HEK293 (cell line): Measurements from ENCODE around the gene RPL14.

Experiments used
- CTCF ChIA-PET: fragments of 350-600 bp; formaldehyde crosslinking; extraction: SDS; loops from one replicate; lab custom pipeline; 2021; ENCODE audit warnings: antibody characterized with exemption; lab: Yijun Ruan, JAX
- POLR2A ChIA-PET: fragments of 300-600 bp; formaldehyde crosslinking; extraction: SDS; loops from one replicate; lab custom pipeline; 2020; ENCODE audit warnings: antibody characterized with exemption, inconsistent platforms; lab: Yijun Ruan, JAX
- H3K27ac ChIP-seq: fragments of 200-500 bp; sonication (Bioruptor generic); 2 replicates; pipeline ENCODE4 v1.5.1; 2014; ENCODE audit warnings: low read depth, low read length, control low read depth, inconsistent platforms; ENCODE audit errors: extremely low read depth
- H3K36me3 ChIP-seq, 2 experiments: fragments of 200-500 bp in 1 of 2; sonication (Bioruptor generic) in 1 of 2; 1 replicate in 1 of 2; 2 replicates in 1 of 2; pipeline ENCODE4 v1.5.1; 2014 to 2017; ENCODE audit warnings: inconsistent platforms in 2 of 2, low read length in 2 of 2; ENCODE audit not compliant: control insufficient read depth in 2 of 2, insufficient read depth in 1 of 2
- H3K4me1 ChIP-seq: fragments of 200-500 bp; sonication (Bioruptor generic); 2 replicates; pipeline ENCODE4 v1.5.1; 2014; ENCODE audit warnings: mild to moderate bottlenecking, low read length, inconsistent platforms; ENCODE audit not compliant: control insufficient read depth, insufficient read depth
- H3K4me3 ChIP-seq: 2 replicates; pipeline ENCODE4 v1.5.1; 2011; ENCODE audit warnings: low read depth, mild to moderate bottlenecking, control low read depth, low read length, moderate library complexity
- H3K9me3 ChIP-seq: fragments of 200-500 bp; sonication (Bioruptor generic); 2 replicates; pipeline ENCODE4 v1.5.1; 2014; ENCODE audit warnings: low read depth, low read length, inconsistent platforms; ENCODE audit not compliant: control insufficient read depth, insufficient read depth
- ATF2 ChIP-seq: fragments of 450-650 bp; formaldehyde crosslinking; IDR thresholded peaks from 2 replicates; pipeline ENCODE4 v1.5.1; 2016; ENCODE audit warnings: missing biosample characterization, missing genetic modification characterization, low read depth
- HOXD13 ChIP-seq: sonication (generic); formaldehyde crosslinking; IDR thresholded peaks from 2 replicates; pipeline ENCODE4 v1.8.0; 2022; ENCODE audit warnings: missing genetic modification reagents, borderline replicate concordance
- PBX3 ChIP-seq: sonication (generic); formaldehyde crosslinking; IDR thresholded peaks from 2 replicates; pipeline ENCODE4 v1.8.1; 2022; ENCODE audit warnings: mild to moderate bottlenecking, moderate library complexity, missing genetic modification reagents
- TSHZ1 ChIP-seq: fragments of 450-650 bp; formaldehyde crosslinking; IDR thresholded peaks from 2 replicates; pipeline ENCODE4 v1.5.1; 2016; ENCODE audit warnings: missing biosample characterization, missing genetic modification characterization, borderline replicate concordance
- ZFP69B ChIP-seq: fragments of 450-650 bp; formaldehyde crosslinking; IDR thresholded peaks from 2 replicates; pipeline ENCODE4 v1.5.1; 2016; ENCODE audit warnings: missing biosample characterization, missing genetic modification characterization
- ZNF114 ChIP-seq: fragments of 450-650 bp; formaldehyde crosslinking; IDR thresholded peaks from 2 replicates; pipeline ENCODE4 v1.5.0; 2017; ENCODE audit warnings: missing biosample characterization, missing genetic modification characterization
- ZNF133 ChIP-seq: fragments of 450-650 bp; formaldehyde crosslinking; IDR thresholded peaks from 2 replicates; pipeline ENCODE4 v1.5.1; 2016; ENCODE audit warnings: missing biosample characterization, missing genetic modification characterization
- ZNF16 ChIP-seq: fragments of 450-650 bp; formaldehyde crosslinking; IDR thresholded peaks from 2 replicates; pipeline ENCODE4 v1.5.1; 2016; ENCODE audit warnings: low read depth, missing biosample characterization, missing genetic modification characterization
- ZNF18 ChIP-seq: fragments of 450-650 bp; formaldehyde crosslinking; IDR thresholded peaks from 2 replicates; pipeline ENCODE4 v1.5.1; 2016; ENCODE audit warnings: missing biosample characterization, missing genetic modification characterization
- ZNF184 ChIP-seq: fragments of 450-650 bp; IDR thresholded peaks from 2 replicates; pipeline ENCODE4 v1.5.1; 2018; ENCODE audit warnings: missing biosample characterization, mild to moderate bottlenecking, missing genetic modification characterization
- ZNF19 ChIP-seq: fragments of 450-650 bp; formaldehyde crosslinking; IDR thresholded peaks from 2 replicates; pipeline ENCODE4; 2016; ENCODE audit warnings: missing biosample characterization, missing genetic modification characterization, low read depth
- ZNF214 ChIP-seq: fragments of 450-650 bp; formaldehyde crosslinking; IDR thresholded peaks from 2 replicates; pipeline ENCODE4 v1.5.1; 2017; ENCODE audit warnings: missing biosample characterization, mild to moderate bottlenecking, missing genetic modification characterization, borderline replicate concordance
- ZNF266 ChIP-seq: fragments of 450-650 bp; formaldehyde crosslinking; IDR thresholded peaks from 2 replicates; pipeline ENCODE4 v1.5.1; 2016; ENCODE audit warnings: missing biosample characterization, missing genetic modification characterization, low read depth
- ZNF416 ChIP-seq: fragments of 450-650 bp; formaldehyde crosslinking; IDR thresholded peaks from 2 replicates; pipeline ENCODE4 v1.5.1; 2016; ENCODE audit warnings: missing biosample characterization, missing genetic modification characterization
- ZNF514 ChIP-seq: fragments of 450-650 bp; formaldehyde crosslinking; IDR thresholded peaks from 2 replicates; pipeline ENCODE4 v1.5.1; 2016; ENCODE audit warnings: missing biosample characterization, missing genetic modification characterization
- ZNF560 ChIP-seq: fragments of 450-650 bp; formaldehyde crosslinking; IDR thresholded peaks from 2 replicates; pipeline ENCODE4 v1.5.1; 2017; ENCODE audit warnings: missing biosample characterization, missing genetic modification characterization, borderline replicate concordance
- ZNF610 ChIP-seq: fragments of 450-650 bp; formaldehyde crosslinking; IDR thresholded peaks from 2 replicates; pipeline ENCODE4 v1.5.1; 2016; ENCODE audit warnings: missing biosample characterization, missing genetic modification characterization, borderline replicate concordance
- ZNF837 ChIP-seq: fragments of 450-650 bp; formaldehyde crosslinking; IDR thresholded peaks from 2 replicates; pipeline ENCODE4 v1.5.1; 2016; ENCODE audit warnings: missing biosample characterization, missing genetic modification characterization
- ZSCAN18 ChIP-seq: fragments of 450-650 bp; formaldehyde crosslinking; IDR thresholded peaks from 2 replicates; pipeline ENCODE4 v1.5.1; 2016; ENCODE audit warnings: missing biosample characterization, missing genetic modification characterization
- ZSCAN30 ChIP-seq: fragments of 450-650 bp; IDR thresholded peaks from 2 replicates; pipeline ENCODE4 v1.5.1; 2018; ENCODE audit warnings: missing biosample characterization, mild to moderate bottlenecking, missing genetic modification characterization, moderate library complexity
- TF ChIP-seq, protein P1 (sequence below): fragments of 450-650 bp; IDR thresholded peaks from 2 replicates; pipeline ENCODE4 v1.5.1; 2018; ENCODE audit warnings: missing biosample characterization, missing genetic modification characterization
- TF ChIP-seq, protein P2 (sequence below): fragments of 450-650 bp; formaldehyde crosslinking; IDR thresholded peaks from 2 replicates; pipeline ENCODE4 v1.5.1; 2016; ENCODE audit warnings: missing biosample characterization, missing genetic modification characterization, borderline replicate concordance

RPL14 gene

DNA sequence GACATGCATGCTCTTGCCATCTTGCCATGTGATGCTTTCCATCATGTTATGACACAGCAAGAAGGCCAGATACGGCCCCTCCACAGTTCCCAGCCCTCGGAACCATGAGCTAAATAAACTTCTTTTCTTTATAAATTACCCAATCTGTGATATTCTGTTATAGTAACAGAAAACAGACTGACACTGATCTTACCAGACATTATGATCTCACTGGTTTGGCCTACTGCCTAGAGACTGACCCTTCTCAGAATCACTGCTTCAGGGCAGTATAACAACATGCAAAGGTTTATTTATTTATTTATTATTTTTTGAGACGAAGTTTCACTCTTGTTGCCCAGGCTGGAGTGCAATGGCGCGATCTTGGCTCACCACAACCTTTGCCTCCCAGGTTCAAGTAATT is 33.8 kb downstream of the RPL14 start (continued):
- TF ChIP-seq, protein P1, sequence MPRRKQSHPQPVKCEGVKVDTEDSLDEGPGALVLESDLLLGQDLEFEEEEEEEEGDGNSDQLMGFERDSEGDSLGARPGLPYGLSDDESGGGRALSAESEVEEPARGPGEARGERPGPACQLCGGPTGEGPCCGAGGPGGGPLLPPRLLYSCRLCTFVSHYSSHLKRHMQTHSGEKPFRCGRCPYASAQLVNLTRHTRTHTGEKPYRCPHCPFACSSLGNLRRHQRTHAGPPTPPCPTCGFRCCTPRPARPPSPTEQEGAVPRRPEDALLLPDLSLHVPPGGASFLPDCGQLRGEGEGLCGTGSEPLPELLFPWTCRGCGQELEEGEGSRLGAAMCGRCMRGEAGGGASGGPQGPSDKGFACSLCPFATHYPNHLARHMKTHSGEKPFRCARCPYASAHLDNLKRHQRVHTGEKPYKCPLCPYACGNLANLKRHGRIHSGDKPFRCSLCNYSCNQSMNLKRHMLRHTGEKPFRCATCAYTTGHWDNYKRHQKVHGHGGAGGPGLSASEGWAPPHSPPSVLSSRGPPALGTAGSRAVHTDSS (tag by site-specific recombination), result no peak

DNA sequence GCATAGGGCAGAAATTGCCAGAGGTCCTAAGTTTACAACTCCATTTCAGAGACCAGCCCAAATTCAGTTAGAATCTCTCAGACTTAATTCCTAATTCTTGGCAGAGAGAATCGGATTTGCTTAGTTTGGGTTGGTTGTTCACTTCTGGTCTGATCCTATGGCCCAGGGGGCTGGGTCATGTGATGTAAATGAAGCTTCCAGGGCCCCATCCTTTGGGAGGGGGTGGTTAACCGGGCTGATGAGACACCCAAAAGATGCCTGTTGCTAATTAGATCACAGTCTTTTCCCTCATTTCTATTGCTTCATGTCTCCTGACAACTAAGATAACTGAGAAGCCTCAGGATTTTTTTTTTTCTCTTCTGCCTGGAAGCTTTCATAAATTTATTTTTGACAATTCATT is 37.6 kb downstream of the RPL14 start:
- Histone ChIP-seq H3K27ac (no peak overlapping the region), H3K4me1 (no peaks in the 10 kb centered on the region), H3K9me3 (no peaks in the 10 kb centered on the region), H3K36me3 (no peaks in the 10 kb centered on the region), H3K4me3 (no peak overlapping the region)
- ChIA-PET CTCF (interaction anchor here (1.0 kb wide), 1 partner anchor 11 kb away, joined by 3 read pairs; the partner anchor contains the start of gene ZNF620), POLR2A (interaction anchor here (0.5 kb wide), 1 partner anchor 26 kb away, joined by 3 read pairs; no protein-coding TSS in a partner anchor)
- no peak for TF ChIP-seq ZNF19
- no peak for TF ChIP-seq ZFP69B (tag by site-specific recombination)
- no peak for TF ChIP-seq ZNF837 (tag by site-specific recombination)
- no peak for TF ChIP-seq ZNF416 (tag by site-specific recombination)
- TF ChIP-seq ZSCAN30 (tag by site-specific recombination), result no peak
- TF ChIP-seq ZNF184 (tag by site-specific recombination), result no peak
- TF ChIP-seq HOXD13, result no peak
- TF ChIP-seq PBX3 (CRISPR knock-in tag), result no peak
- no peak for TF ChIP-seq ZNF16 (tag by site-specific recombination)
- no peak for TF ChIP-seq TSHZ1
- no peak for TF ChIP-seq ZNF560 (tag by site-specific recombination)
- TF ChIP-seq ATF2 (tag by site-specific recombination), result no peak

GRCh38 chr3:40497288-40497687 is 40.1 kb downstream of the RPL14 start:
- H3K36me3 ChIP-seq, result no peaks in the 10 kb centered on the region
- ChIA-PET POLR2A (no interaction called here), CTCF (no interaction called here)
- H3K4me3 ChIP-seq, result no peak overlapping the region
- no peaks in the 10 kb centered on the region for H3K4me1 ChIP-seq
- no peaks in the 10 kb centered on the region for H3K9me3 ChIP-seq
- H3K27ac ChIP-seq, result no peak overlapping the region
- TF ChIP-seq ZNF114 (tag by site-specific recombination) (no peak), ZSCAN18 (no peak), ZNF266 (tag by site-specific recombination) (no peak), ZNF514 (tag by site-specific recombination) (no peak), ZNF133 (tag by site-specific recombination) (no peak), ZNF610 (no peak), ZNF18 (tag by site-specific recombination) (no peak), ZNF214 (tag by site-specific recombination) (no peak)
- TF ChIP-seq, protein P2, sequence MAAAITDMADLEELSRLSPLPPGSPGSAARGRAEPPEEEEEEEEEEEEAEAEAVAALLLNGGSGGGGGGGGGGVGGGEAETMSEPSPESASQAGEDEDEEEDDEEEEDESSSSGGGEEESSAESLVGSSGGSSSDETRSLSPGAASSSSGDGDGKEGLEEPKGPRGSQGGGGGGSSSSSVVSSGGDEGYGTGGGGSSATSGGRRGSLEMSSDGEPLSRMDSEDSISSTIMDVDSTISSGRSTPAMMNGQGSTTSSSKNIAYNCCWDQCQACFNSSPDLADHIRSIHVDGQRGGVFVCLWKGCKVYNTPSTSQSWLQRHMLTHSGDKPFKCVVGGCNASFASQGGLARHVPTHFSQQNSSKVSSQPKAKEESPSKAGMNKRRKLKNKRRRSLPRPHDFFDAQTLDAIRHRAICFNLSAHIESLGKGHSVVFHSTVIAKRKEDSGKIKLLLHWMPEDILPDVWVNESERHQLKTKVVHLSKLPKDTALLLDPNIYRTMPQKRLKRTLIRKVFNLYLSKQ (tag by site-specific recombination), result no peak
